ENCODE results near the gene HERC4.

Gene HERC4

GRCh38 chr10:68052463-68052862, 22.6 kb downstream of the HERC4 start:
- DNase-seq: no peak
- Mint-ChIP-seq H3K27me3 (ENCODE audit: low read depth, poor library complexity) (no peaks in the 10 kb centered on the region), H3K36me3 (ENCODE audit: low read depth) (peaks cover 40% of the 10 kb centered on the region), H3K9me3 (peaks cover 3% of the 10 kb centered on the region), H3K4me1 (no peaks in the 10 kb centered on the region), H3K4me3 (no peak overlapping the region), H3K27ac (no peak overlapping the region)
- TF ChIP-seq CTCF (IDR thresholded peaks at IDR 0.05): no peak

GRCh38 chr10:68049289-68050078, 25.6 kb downstream of the HERC4 start:
- Mint-ChIP-seq H3K9me3 (peaks cover 5% of the 10 kb centered on the region), H3K4me3 (no peak overlapping the region), H3K4me1 (no peaks in the 10 kb centered on the region), H3K36me3 (ENCODE audit: low read depth) (peaks cover 56% of the 10 kb centered on the region), H3K27ac (peak overlapping the region; percentile 86), H3K27me3 (ENCODE audit: low read depth, poor library complexity) (no peaks in the 10 kb centered on the region)
- no peak for DNase-seq
- no peak for TF ChIP-seq CTCF (IDR thresholded peaks at IDR 0.05)

- H3K36me3 Mint-ChIP-seq (ENCODE audit: low read depth): peaks cover 66% of the 10 kb centered on the region
- no peak for DNase-seq
- peaks cover 5% of the 10 kb centered on the region for H3K9me3 Mint-ChIP-seq
- no peaks in the 10 kb centered on the region for H3K4me1 Mint-ChIP-seq
- no peak overlapping the region for H3K4me3 Mint-ChIP-seq
- peak overlapping the region; percentile 55 for H3K27ac Mint-ChIP-seq
- TF ChIP-seq CTCF (IDR thresholded peaks at IDR 0.05): no peak
- H3K27me3 Mint-ChIP-seq (ENCODE audit: low read depth, poor library complexity): no peaks in the 10 kb centered on the region
These were observed 27.3 kb downstream of the HERC4 start for GRCh38 chr10:68047554-68048327.

- no peak for DNase-seq
- no peaks in the 10 kb centered on the region for H3K4me1 Mint-ChIP-seq
- no peak overlapping the region for H3K4me3 Mint-ChIP-seq
- H3K27me3 Mint-ChIP-seq (ENCODE audit: low read depth, poor library complexity): no peaks in the 10 kb centered on the region
- H3K9me3 Mint-ChIP-seq: peaks cover 5% of the 10 kb centered on the region
- H3K27ac Mint-ChIP-seq: peak overlapping the region; percentile 55
- peaks cover 61% of the 10 kb centered on the region for H3K36me3 Mint-ChIP-seq (ENCODE audit: low read depth)
- TF ChIP-seq CTCF (IDR thresholded peaks at IDR 0.05): no peak
These were observed 28.0 kb downstream of the HERC4 start for GRCh38 chr10:68047122-68047521.

GRCh38 chr10:68046642-68047041, 28.4 kb downstream of the HERC4 start:
- Mint-ChIP-seq H3K4me1 (no peaks in the 10 kb centered on the region), H3K9me3 (peaks cover 5% of the 10 kb centered on the region), H3K27me3 (ENCODE audit: low read depth, poor library complexity) (no peaks in the 10 kb centered on the region), H3K4me3 (no peak overlapping the region), H3K27ac (no peak overlapping the region), H3K36me3 (ENCODE audit: low read depth) (peaks cover 57% of the 10 kb centered on the region)
- DNase-seq: no peak
- no peak for TF ChIP-seq CTCF (IDR thresholded peaks at IDR 0.05)

Measured in nephron progenitor cell (in vitro differentiated cells).